DND-41 (cell line): ENCODE data around the gene ROCK2.

Experiments
- ATAC-seq: fragments of 200-7000 bp; cut with Tn5 transposase; 3 replicates; pipeline ENCODE4 v1.9.1; 2021; ENCODE audit warnings: low read depth; ENCODE audit not compliant: insufficient read depth
- DNase-seq: peaks from one replicate; pipeline ENCODE4 v3.0.0-alpha.2; 2020
- H2AFZ ChIP-seq: 2 replicates; pipeline ENCODE4 v1.6.0; 2012; ENCODE audit warnings: low read depth, low read length
- H3K27ac ChIP-seq: 2 replicates; pipeline ENCODE4 v1.5.1; 2012; ENCODE audit warnings: low read length, inconsistent platforms
- H3K27me3 ChIP-seq: fragments of 200-600 bp; sonication (generic); 2 replicates; pipeline ENCODE4 v1.6.0; 2012; ENCODE audit warnings: low read length, mild to moderate bottlenecking, inconsistent platforms; ENCODE audit not compliant: insufficient read depth, poor library complexity
- H3K36me3 ChIP-seq: 2 replicates; pipeline ENCODE4 v1.5.1; 2012; ENCODE audit warnings: low read length, inconsistent platforms; ENCODE audit not compliant: insufficient read depth
- H3K4me1 ChIP-seq: 2 replicates; pipeline ENCODE4 v1.5.1; 2012; ENCODE audit warnings: mild to moderate bottlenecking, low read length; ENCODE audit not compliant: insufficient read depth
- H3K4me2 ChIP-seq: 2 replicates; pipeline ENCODE4 v1.6.0; 2012; ENCODE audit warnings: mild to moderate bottlenecking, moderate library complexity, low read length, inconsistent platforms; ENCODE audit not compliant: insufficient read depth
- H3K4me3 ChIP-seq, 2 experiments: fragments of 200-600 bp in 1 of 2; shearing (Covaris generic) in 1 of 2; 2 replicates each; pipeline ENCODE4 v1.5.1; 2012 to 2016; ENCODE audit warnings: inconsistent platforms in 2 of 2, low read length in 2 of 2, mild to moderate bottlenecking in 2 of 2, low read depth in 1 of 2, moderate library complexity in 1 of 2
- H3K79me2 ChIP-seq: 2 replicates; pipeline ENCODE4 v1.6.0; 2012; ENCODE audit warnings: low read length, inconsistent platforms; ENCODE audit not compliant: insufficient read depth
- H3K9ac ChIP-seq: 2 replicates; pipeline ENCODE4 v1.6.0; 2012; ENCODE audit warnings: low read depth, mild to moderate bottlenecking, inconsistent platforms, low read length, moderate library complexity
- H3K9me3 ChIP-seq: 2 replicates; pipeline ENCODE4 v1.5.1; 2012; ENCODE audit warnings: low read length, moderate library complexity, mild to moderate bottlenecking, inconsistent platforms; ENCODE audit not compliant: insufficient read depth, severe bottlenecking
- H4K20me1 ChIP-seq: 2 replicates; pipeline ENCODE4 v1.6.0; 2012; ENCODE audit warnings: low read length; ENCODE audit not compliant: insufficient read depth
- CTCF ChIP-seq: IDR thresholded peaks from 2 replicates; pipeline ENCODE4 v1.5.1; 2012; ENCODE audit warnings: borderline replicate concordance, low read length, moderate library complexity, mild to moderate bottlenecking; ENCODE audit not compliant: poor library complexity, severe bottlenecking; ENCODE audit errors: extremely low read depth
- EZH2 ChIP-seq: IDR thresholded peaks from 3 replicates; pipeline ENCODE4 v1.6.1; 2012; ENCODE audit warnings: borderline replicate concordance, low read depth, mild to moderate bottlenecking, moderate library complexity, low read length, inconsistent platforms; ENCODE audit not compliant: severe bottlenecking

ROCK2 gene

GRCh38 chr2:11325961-11326676 is 18.3 kb downstream of the ROCK2 start:
- H3K4me2 ChIP-seq: no peak overlapping the region
- H3K27me3 ChIP-seq: no peaks in the 10 kb centered on the region
- H4K20me1 ChIP-seq: peaks cover 55% of the 10 kb centered on the region
- DNase-seq (no peak), ATAC-seq (no peak)
- no peak overlapping the region for H3K27ac ChIP-seq
- TF ChIP-seq CTCF (no peak), EZH2 (no peak)
- H3K36me3 ChIP-seq: no peaks in the 10 kb centered on the region
- no peak overlapping the region for H3K9ac ChIP-seq
- no peaks in the 10 kb centered on the region for H3K9me3 ChIP-seq
- H3K4me1 ChIP-seq: no peaks in the 10 kb centered on the region
- H2AFZ ChIP-seq: no peak overlapping the region
- H3K79me2 ChIP-seq: peaks cover 88% of the 10 kb centered on the region
- no peak overlapping the region for H3K4me3 ChIP-seq

GRCh38 chr2:11321847-11322246 is 22.6 kb downstream of the ROCK2 start:
- no peaks in the 10 kb centered on the region for H3K4me1 ChIP-seq
- TF ChIP-seq CTCF (no peak), EZH2 (no peak)
- no peak overlapping the region for H2AFZ ChIP-seq
- H3K4me2 ChIP-seq: no peak overlapping the region
- no peak for DNase-seq
- no peak for ATAC-seq
- no peaks in the 10 kb centered on the region for H3K9me3 ChIP-seq
- H3K9ac ChIP-seq: no peak overlapping the region
- no peaks in the 10 kb centered on the region for H3K36me3 ChIP-seq
- H3K79me2 ChIP-seq: peaks cover 69% of the 10 kb centered on the region
- H4K20me1 ChIP-seq: peaks cover 40% of the 10 kb centered on the region; the same call in 1 of the 2 replicates
- H3K27ac ChIP-seq: no peak overlapping the region
- no peak overlapping the region for H3K4me3 ChIP-seq
- H3K27me3 ChIP-seq: no peaks in the 10 kb centered on the region

GRCh38 chr2:11320698-11321492 is 23.5 kb downstream of the ROCK2 start:
- H3K4me1 ChIP-seq: no peaks in the 10 kb centered on the region
- no peak overlapping the region for H3K27ac ChIP-seq
- H3K4me2 ChIP-seq: no peak overlapping the region
- H3K9me3 ChIP-seq: no peaks in the 10 kb centered on the region
- peak; percentile 17 for TF ChIP-seq CTCF
- TF ChIP-seq EZH2: no peak
- no peaks in the 10 kb centered on the region for H3K36me3 ChIP-seq
- H3K27me3 ChIP-seq: no peaks in the 10 kb centered on the region
- H3K4me3 ChIP-seq: no peak overlapping the region
- DNase-seq (no peak), ATAC-seq (no peak)
- H3K79me2 ChIP-seq: peaks cover 68% of the 10 kb centered on the region
- no peak overlapping the region for H3K9ac ChIP-seq
- peaks cover 31% of the 10 kb centered on the region; the same call in 1 of the 2 replicates for H4K20me1 ChIP-seq
- no peak overlapping the region for H2AFZ ChIP-seq
